Measurements from ENCODE around the gene ACSS1.

- TF ChIP-seq CTCF (conservative IDR thresholded peaks at IDR 0.05) (no peak), ZFX (IDR thresholded peaks at IDR 0.05) (no peak)
These were observed 7.9 kb downstream of the ACSS1 start for GRCh38 chr20:25050082-25050481.
